Smooth muscle cell (in vitro differentiated cells): Measurements from ENCODE around the gene XYLT2. TPM values are rescaled to one million over a fixed set of nuclear protein-coding genes. Genes with fewer than 3 reads are reported as not detected.

ENCODE experiments used
- DNase-seq: peaks from one replicate; lab custom pipeline; 2025; ENCODE audit not compliant: unreplicated experiment; lab: John Stamatoyannopoulos, UW
- H2AFZ ChIP-seq: fragments of 200-600 bp; sonication (generic); 2 replicates; pipeline ENCODE4 v1.6.0; 2016; ENCODE audit warnings: antibody characterized with exemption, low read depth, mild to moderate bottlenecking
- H3F3A ChIP-seq: fragments of 200-600 bp; sonication (generic); 2 replicates; pipeline ENCODE4 v1.6.0; 2017; ENCODE audit warnings: antibody characterized with exemption, low read depth
- H3K27ac ChIP-seq: fragments of 200-600 bp; sonication (generic); 2 replicates; pipeline ENCODE4 v1.5.1; 2016; ENCODE audit warnings: low read depth, mild to moderate bottlenecking
- H3K27me3 ChIP-seq: fragments of 200-600 bp; sonication (generic); 2 replicates; pipeline ENCODE4 v1.6.1; 2016; ENCODE audit warnings: low read depth, mild to moderate bottlenecking
- H3K36me3 ChIP-seq: fragments of 200-600 bp; sonication (generic); 2 replicates; pipeline ENCODE4 v1.5.1; 2016; ENCODE audit warnings: low read depth
- H3K4me1 ChIP-seq: fragments of 200-600 bp; sonication (generic); 2 replicates; pipeline ENCODE4 v1.5.1; 2016; ENCODE audit warnings: low read depth
- H3K4me2 ChIP-seq: fragments of 200-600 bp; sonication (generic); 2 replicates; pipeline ENCODE4 v1.6.0; 2016; ENCODE audit warnings: mild to moderate bottlenecking
- H3K4me3 ChIP-seq: fragments of 200-600 bp; sonication (generic); 2 replicates; pipeline ENCODE4 v1.5.1; 2016; ENCODE audit warnings: mild to moderate bottlenecking
- H3K79me2 ChIP-seq: fragments of 200-600 bp; sonication (generic); 2 replicates; pipeline ENCODE4 v1.6.0; 2016; ENCODE audit warnings: low read depth, mild to moderate bottlenecking
- H3K9ac ChIP-seq: fragments of 200-600 bp; sonication (generic); 2 replicates; pipeline ENCODE4 v1.6.0; 2016; ENCODE audit warnings: low read depth
- H3K9me3 ChIP-seq: fragments of 200-600 bp; sonication (generic); replicated peaks from 2 replicates; pipeline ENCODE4 v1.5.1; 2016; ENCODE audit warnings: low read depth
- H4K20me1 ChIP-seq: fragments of 200-600 bp; sonication (generic); 2 replicates; pipeline ENCODE4 v1.6.0; 2016; ENCODE audit warnings: low read depth
- CTCF ChIP-seq: fragments of 200-600 bp; sonication (generic); IDR thresholded peaks from 2 replicates; pipeline ENCODE4 v1.5.1; 2017; ENCODE audit warnings: borderline replicate concordance, mild to moderate bottlenecking, antibody characterized with exemption; ENCODE audit not compliant: insufficient read depth, poor library complexity, severe bottlenecking
- WGBS: methylation state at CpG from one replicate; pipeline ENCODE4 v1.1.7; 2016; ENCODE audit warnings: low lambda C conversion rate; 5-methylcytosine and 5-hydroxymethylcytosine counted together
- polyA plus RNA-seq: library from polyadenylated mRNA; unstranded; fragments of >200 nt; fragmentation: Nextera tagmentation; extraction: Ambion mirVana; gene quantifications from 2 replicates; pipeline ENCODE4 v1.2.1, GENCODE V29; 2016
- total RNA-seq: library from RNA; depleted of rRNA; stranded (reverse); fragments of >200 nt; gene quantifications from 2 replicates; pipeline ENCODE4 v1.2.3, GENCODE V29; 2014

XYLT2 gene
- total and polyA plus RNA-seq, 2 experiments from 2014 or later, result 32.3 to 34.3 TPM

GRCh38 chr17:50356892-50357510 is 11.1 kb downstream of the XYLT2 start:
- Histone ChIP-seq H3K4me2 (no peak overlapping the region), H3K4me3 (no peak overlapping the region), H4K20me1 (peaks cover 22% of the 10 kb centered on the region), H2AFZ (no peak overlapping the region), H3K36me3 (no peaks in the 10 kb centered on the region), H3K27me3 (no peaks in the 10 kb centered on the region), H3F3A (peaks cover 9% of the 10 kb centered on the region), H3K4me1 (no peaks in the 10 kb centered on the region), H3K79me2 (no peaks in the 10 kb centered on the region), H3K27ac (no peak overlapping the region), H3K9ac (no peak overlapping the region), H3K9me3 (no peaks in the 10 kb centered on the region)
- DNase-seq, result no peak
- WGBS, result 98% methylated on average over 12 of the region's 12 CpGs
- no peak for TF ChIP-seq CTCF

DNA sequence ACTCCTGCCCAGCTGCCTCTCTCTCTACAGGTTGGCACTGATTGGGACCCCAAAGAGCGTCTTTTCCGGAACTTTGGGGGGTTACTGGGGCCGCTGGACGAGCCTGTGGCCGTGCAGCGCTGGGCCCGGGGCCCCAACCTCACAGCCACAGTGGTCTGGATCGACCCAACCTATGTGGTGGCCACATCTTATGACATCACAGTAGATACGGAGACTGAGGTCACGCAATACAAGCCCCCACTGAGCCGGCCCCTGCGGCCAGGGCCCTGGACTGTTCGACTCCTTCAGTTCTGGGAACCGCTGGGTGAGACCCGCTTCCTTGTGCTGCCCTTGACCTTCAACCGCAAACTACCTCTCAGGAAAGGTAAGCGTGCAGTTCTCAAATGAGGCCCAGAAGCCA is 12.3 kb downstream of the XYLT2 start:
- no peaks in the 10 kb centered on the region for H3K36me3 ChIP-seq
- DNase-seq, result no peak
- H3K4me1 ChIP-seq, result peaks cover 3% of the 10 kb centered on the region
- H2AFZ ChIP-seq, result no peak overlapping the region
- peaks cover 9% of the 10 kb centered on the region for H3F3A ChIP-seq
- no peaks in the 10 kb centered on the region for H3K9me3 ChIP-seq
- no peak overlapping the region for H3K27ac ChIP-seq
- H3K9ac ChIP-seq, result no peak overlapping the region
- over 99% methylated on average over 17 of the region's 17 CpGs for WGBS
- no peak overlapping the region for H3K4me2 ChIP-seq
- no peak overlapping the region for H3K4me3 ChIP-seq
- no peak for TF ChIP-seq CTCF
- H4K20me1 ChIP-seq, result peaks cover 12% of the 10 kb centered on the region
- no peaks in the 10 kb centered on the region for H3K27me3 ChIP-seq
- no peaks in the 10 kb centered on the region for H3K79me2 ChIP-seq

DNA sequence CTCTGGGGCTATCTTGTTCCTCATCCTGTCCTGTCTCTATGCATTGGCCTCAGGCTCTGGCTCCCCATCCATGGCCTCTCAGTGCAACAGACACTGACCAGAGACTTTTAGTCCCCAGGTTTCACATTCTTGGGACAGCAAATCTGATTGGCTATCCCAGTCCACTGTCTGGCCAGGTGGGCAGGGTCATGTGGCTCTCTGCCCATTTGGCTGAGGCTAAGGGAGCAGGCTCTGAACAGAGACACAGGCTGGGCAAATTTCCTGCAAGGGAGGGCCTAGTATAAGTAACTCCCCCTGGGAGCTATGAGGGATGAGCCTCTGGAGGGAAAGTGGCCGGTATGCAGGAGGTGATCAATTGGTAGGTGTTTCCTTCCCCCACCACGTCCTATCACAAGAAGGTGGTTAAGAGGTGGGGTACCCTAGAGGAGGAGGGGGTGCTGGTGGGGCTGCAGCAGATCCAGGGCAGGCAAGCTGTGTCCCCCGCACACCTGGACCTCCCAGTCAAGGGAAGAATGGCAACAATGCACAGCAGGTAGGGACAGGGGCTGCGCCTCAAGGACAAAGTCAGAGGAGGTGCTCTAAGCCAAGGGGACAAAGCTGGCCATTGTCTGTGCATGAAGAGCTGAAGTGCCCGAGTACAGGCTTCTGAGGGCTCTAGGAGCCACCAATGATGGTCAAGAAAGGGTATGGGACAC is 13.2 kb downstream of the XYLT2 start:
- Histone ChIP-seq H3F3A (peaks cover 9% of the 10 kb centered on the region), H4K20me1 (peaks cover 5% of the 10 kb centered on the region), H3K4me1 (peaks cover 12% of the 10 kb centered on the region), H3K36me3 (no peaks in the 10 kb centered on the region), H3K27ac (no peak overlapping the region), H2AFZ (no peak overlapping the region), H3K79me2 (no peaks in the 10 kb centered on the region), H3K4me2 (no peak overlapping the region), H3K9ac (no peak overlapping the region), H3K27me3 (no peaks in the 10 kb centered on the region), H3K4me3 (no peak overlapping the region), H3K9me3 (no peaks in the 10 kb centered on the region)
- 91% methylated on average over 5 of the region's 5 CpGs for WGBS
- no peak for DNase-seq
- no peak for TF ChIP-seq CTCF

- 94% methylated on average over 14 of the region's 14 CpGs for WGBS
- Histone ChIP-seq H3K27ac (no peak overlapping the region), H3K36me3 (no peaks in the 10 kb centered on the region), H3K79me2 (no peaks in the 10 kb centered on the region), H2AFZ (no peak overlapping the region), H3K4me2 (no peak overlapping the region), H3K9ac (no peak overlapping the region), H3K9me3 (no peaks in the 10 kb centered on the region), H3F3A (peaks cover 9% of the 10 kb centered on the region), H4K20me1 (peaks cover 5% of the 10 kb centered on the region), H3K27me3 (no peaks in the 10 kb centered on the region), H3K4me1 (peaks cover 13% of the 10 kb centered on the region), H3K4me3 (no peak overlapping the region)
- TF ChIP-seq CTCF, result no peak
- no peak for DNase-seq
Measured at GRCh38 chr17:50359998-50360461, 14.1 kb downstream of the XYLT2 start.
